HCT116 (cell line): ENCODE data around the gene WDR55. TPM values are rescaled to one million over a fixed set of nuclear protein-coding genes. Genes with fewer than 3 reads are reported as not detected.
"Not testable (repeated sequence)": the region's sequence is repeated elsewhere in the genome, so short reads cannot be mapped to it uniquely, and the experiment has no call there.

Experiments
- ATAC-seq: fragments of 200-7000 bp; cut with Tn5 transposase; 2 replicates; pipeline ENCODE4 v1.9.1; 2020; ENCODE audit warnings: mild to moderate bottlenecking, moderate library complexity
- BruUV-seq: library from RNA; stranded (reverse); fragments of 400-500 nt; replicated peaks from 2 replicates; lab custom pipeline; 2021; lab: Mats Ljungman, UMichigan
- CTCF ChIA-PET: fragments of 300-600 bp; sonication (Branson Sonifier 250); formaldehyde crosslinking; loops from one replicate; lab custom pipeline; 2021; ENCODE audit warnings: antibody characterized with exemption; lab: Charles Lee
- POLR2A ChIA-PET: fragments of 300-600, 350-600 bp; sonication (Branson Sonifier 250); formaldehyde crosslinking; loops from one replicate; lab custom pipeline; 2021; ENCODE audit warnings: antibody characterized with exemption; lab: Charles Lee
- RAD21 ChIA-PET, 2 experiments: fragments of 300-600 bp; sonication (Branson Sonifier 250); formaldehyde crosslinking; loops; one replicate each; lab custom pipeline; 2023; ENCODE audit warnings: low total read pairs in 2 of 2; ENCODE audit not compliant: uncharacterized antibody in 2 of 2, unreplicated experiment in 2 of 2, low non-redundant PET in 1 of 2; lab: Charles Lee
- DNase-seq: peaks from one replicate; pipeline ENCODE4 v3.0.0-alpha.2; 2010; ENCODE audit warnings: low read depth, low spot score
- H2AFZ ChIP-seq: fragments of 200-600 bp; shearing (Covaris generic), sonication (generic); 2 replicates; pipeline ENCODE4 v1.6.1; 2017; ENCODE audit warnings: low read depth, mixed run types, mixed read lengths, antibody characterized with exemption, low read length; ENCODE audit not compliant: poor library complexity, severe bottlenecking
- H3K27ac ChIP-seq: 2 replicates; pipeline ENCODE4 v1.5.1; 2012; ENCODE audit warnings: low read depth, low read length
- H3K27me3 ChIP-seq: fragments of 200-600 bp; sonication (generic); 2 replicates; pipeline ENCODE4 v1.6.1; 2016; ENCODE audit warnings: mixed run types, low read length, mixed read lengths; ENCODE audit not compliant: insufficient read depth
- H3K36me3 ChIP-seq, 2 experiments: fragments of 200-500 bp in 1 of 2; fragments of 200-600 bp in 1 of 2; sonication (Bioruptor generic) in 1 of 2; sonication (generic) in 1 of 2; 2 replicates each; pipeline versions ENCODE4 v1.5.1 to v1.6.1; 2014 to 2016; ENCODE audit warnings: low read length in 2 of 2, inconsistent platforms in 1 of 2, mixed read lengths in 1 of 2, mixed run types in 1 of 2; ENCODE audit not compliant: insufficient read depth in 2 of 2, control insufficient read depth in 1 of 2
- H3K4me1 ChIP-seq, 2 experiments: fragments of 200-600 bp in 1 of 2; sonication (generic) in 1 of 2; 2 replicates each; pipeline versions ENCODE4 v1.5.1 to v1.6.1; 2012 to 2017; ENCODE audit warnings: low read length in 2 of 2, inconsistent platforms in 1 of 2, mild to moderate bottlenecking in 1 of 2, mixed read lengths in 1 of 2, mixed run types in 1 of 2, moderate library complexity in 1 of 2; ENCODE audit not compliant: insufficient read depth in 2 of 2, control insufficient read depth in 1 of 2
- H3K4me2 ChIP-seq: fragments of 200-600 bp; sonication (generic); 2 replicates; pipeline ENCODE4 v1.6.1; 2017; ENCODE audit warnings: mixed run types, low read length, mixed read lengths
- H3K4me3 ChIP-seq, 2 experiments: fragments of 200-600 bp in 1 of 2; sonication (generic) in 1 of 2; replicated peaks in 1 of 2; 2 replicates each; pipeline ENCODE4 v1.5.1; 2011 to 2016; ENCODE audit warnings: low read length in 2 of 2, control low read depth in 1 of 2, low read depth in 1 of 2, mild to moderate bottlenecking in 1 of 2, mixed read lengths in 1 of 2, mixed run types in 1 of 2
- H3K79me2 ChIP-seq: fragments of 200-600 bp; sonication (generic); 2 replicates; pipeline ENCODE4 v1.6.1; 2017; ENCODE audit warnings: mild to moderate bottlenecking, mixed run types, low read length, moderate library complexity, mixed read lengths; ENCODE audit not compliant: insufficient read depth
- H3K9ac ChIP-seq: fragments of 200-600 bp; sonication (generic); 2 replicates; pipeline ENCODE4 v1.6.1; 2016; ENCODE audit warnings: low read length, mixed read lengths
- H3K9me2 ChIP-seq: fragments of 200-600 bp; sonication (generic), shearing (Covaris generic); 2 replicates; pipeline ENCODE4 v1.6.1; 2017; ENCODE audit warnings: mixed run types, mild to moderate bottlenecking, moderate library complexity; ENCODE audit not compliant: insufficient read depth
- H3K9me3 ChIP-seq, 2 experiments: fragments of 200-500 bp in 1 of 2; fragments of 200-600 bp in 1 of 2; sonication (Bioruptor generic) in 1 of 2; sonication (generic) in 1 of 2; 2 replicates each; pipeline ENCODE4 v1.6.1; 2014 to 2017; ENCODE audit warnings: low read length in 2 of 2, mixed read lengths in 2 of 2, inconsistent platforms in 1 of 2, low read depth in 1 of 2, mild to moderate bottlenecking in 1 of 2, mixed run types in 1 of 2, moderate library complexity in 1 of 2; ENCODE audit not compliant: control insufficient read depth in 1 of 2, insufficient read depth in 1 of 2
- H4K20me1 ChIP-seq: fragments of 200-600 bp; sonication (generic), shearing (Covaris generic); 2 replicates; pipeline ENCODE4 v1.6.1; 2017; ENCODE audit warnings: mixed run types, mild to moderate bottlenecking, moderate library complexity; ENCODE audit not compliant: insufficient read depth
- CEBPB ChIP-seq: IDR thresholded peaks from 2 replicates; pipeline ENCODE4 v1.6.1; 2012; ENCODE audit warnings: low read depth
- YY1 ChIP-seq: IDR thresholded peaks from 2 replicates; pipeline ENCODE4 v1.6.1; 2011; ENCODE audit warnings: low read length, low read depth, moderate library complexity, mild to moderate bottlenecking; ENCODE audit not compliant: insufficient replicate concordance; ENCODE audit errors: extremely low read depth
- intact Hi-C: fragments of 100-400 bp; cut with micrococcal nuclease; formaldehyde crosslinking; loops from 2 replicates; pipeline ENCODE4 v1.10.0; 2022
- total RNA-seq: library from RNA; stranded (reverse); gene quantifications from one replicate; pipeline ENCODE4 v1.2.1, GENCODE V29; 2021; ENCODE audit not compliant: unreplicated experiment
- TF ChIP-seq, protein P1 (sequence below): IDR thresholded peaks from 2 replicates; pipeline ENCODE4 v1.6.1; 2012

Gene WDR55
- total RNA-seq, 1 experiment from 2014 or later = 37.2 TPM

DNA sequence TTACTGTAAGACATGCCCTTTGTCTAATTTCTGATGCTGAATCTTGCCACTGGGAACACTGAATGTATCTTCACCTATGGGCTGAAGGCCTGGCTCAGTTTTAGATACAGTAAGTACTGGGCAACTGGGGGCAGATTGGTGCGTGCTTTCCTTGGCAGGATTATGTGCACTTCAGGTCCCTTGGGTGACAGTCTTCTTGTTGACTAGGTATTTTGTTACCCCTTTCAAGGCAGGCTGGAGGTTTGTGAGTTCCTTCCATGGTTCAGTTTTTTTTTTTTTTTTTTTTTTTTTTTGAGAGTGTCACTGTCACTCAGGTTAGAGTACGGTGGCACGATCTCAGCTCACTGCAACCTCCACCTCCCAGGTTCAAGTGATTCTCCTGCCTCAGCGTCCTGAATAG lies 43.1 kb downstream of the WDR55 start:
- H3K36me3 ChIP-seq = peaks cover 27 to 41% of the 10 kb centered on the region in 2 experiments
- peaks cover 14 to 38% of the 10 kb centered on the region in 2 experiments for H3K4me1 ChIP-seq
- H3K27me3 ChIP-seq = no peaks in the 10 kb centered on the region
- ChIA-PET POLR2A (interaction anchor here (0.7 kb wide), 1 partner anchor 18 kb away, joined by 4 read pairs; no protein-coding TSS in a partner anchor), CTCF (no interaction called here), RAD21 (no interaction called here)
- H3K4me3 ChIP-seq = no peak overlapping the region
- no TSS peak for BruUV-seq
- no peak overlapping the region for H3K27ac ChIP-seq
- H3K9me3 ChIP-seq = no peaks in the 10 kb centered on the region
- H2AFZ ChIP-seq = no peak overlapping the region
- H4K20me1 ChIP-seq = no peaks in the 10 kb centered on the region
- ATAC-seq (no peak), DNase-seq (no peak)
- no peaks in the 10 kb centered on the region; the same call in 1 of the 2 replicates for H3K79me2 ChIP-seq
- H3K4me2 ChIP-seq = no peak overlapping the region
- intact Hi-C loops = no loop called here
- no peak overlapping the region for H3K9ac ChIP-seq
- H3K9me2 ChIP-seq = no peaks in the 10 kb centered on the region
- no peak for TF ChIP-seq YY1
- TF ChIP-seq CEBPB = no peak
- TF ChIP-seq, protein P1, sequence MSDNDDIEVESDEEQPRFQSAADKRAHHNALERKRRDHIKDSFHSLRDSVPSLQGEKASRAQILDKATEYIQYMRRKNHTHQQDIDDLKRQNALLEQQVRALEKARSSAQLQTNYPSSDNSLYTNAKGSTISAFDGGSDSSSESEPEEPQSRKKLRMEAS = no peak

DNA sequence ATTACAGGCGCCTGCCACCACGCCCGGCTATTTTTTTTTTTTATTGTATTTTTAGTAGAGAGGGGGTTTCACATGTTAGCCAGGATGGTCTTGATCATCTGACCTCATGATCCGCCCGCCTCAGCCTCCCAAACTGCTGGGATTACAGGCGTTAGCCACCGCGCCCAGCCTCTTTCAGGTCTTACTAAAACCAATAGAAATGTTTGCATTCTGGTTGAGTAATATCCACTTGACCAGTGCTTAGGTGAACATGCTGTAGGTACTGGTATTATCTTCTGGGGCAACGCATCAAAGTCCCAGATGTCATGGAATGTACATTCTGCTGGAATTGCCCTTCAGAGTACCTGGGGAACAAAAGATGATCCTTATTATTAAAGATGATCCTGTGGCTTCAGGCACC lies 44.1 kb downstream of the WDR55 start:
- POLR2A ChIA-PET, DNase-seq, H2AFZ ChIP-seq, H3K27ac ChIP-seq, H4K20me1 ChIP-seq, H3K79me2 ChIP-seq, H3K27me3 ChIP-seq, H3K4me2 ChIP-seq, H3K9me2 ChIP-seq, BruUV-seq, ATAC-seq, H3K4me3 ChIP-seq, H3K9ac ChIP-seq, CTCF ChIA-PET, RAD21 ChIA-PET, H3K9me3 ChIP-seq: not testable (repeated sequence)
- Histone ChIP-seq H3K4me1 (peaks cover 14 to 38% of the 10 kb centered on the region in 2 experiments), H3K36me3 (peaks cover 20 to 33% of the 10 kb centered on the region in 2 experiments)
- intact Hi-C loops = loop anchor here (1.0 kb wide), 1 partner anchor 8 kb away; the partner anchor contains the start of gene ZMAT2
